EL (cell line): ENCODE results near the gene SLC12A4.
"Not testable (repeated sequence)": the region's sequence is repeated elsewhere in the genome, so short reads cannot be mapped to it uniquely, and the experiment has no call there.

Experiments used
- DNase-seq: peaks from one replicate; pipeline ENCODE4 v3.0.0-alpha.2; 2016

Gene SLC12A4

DNA sequence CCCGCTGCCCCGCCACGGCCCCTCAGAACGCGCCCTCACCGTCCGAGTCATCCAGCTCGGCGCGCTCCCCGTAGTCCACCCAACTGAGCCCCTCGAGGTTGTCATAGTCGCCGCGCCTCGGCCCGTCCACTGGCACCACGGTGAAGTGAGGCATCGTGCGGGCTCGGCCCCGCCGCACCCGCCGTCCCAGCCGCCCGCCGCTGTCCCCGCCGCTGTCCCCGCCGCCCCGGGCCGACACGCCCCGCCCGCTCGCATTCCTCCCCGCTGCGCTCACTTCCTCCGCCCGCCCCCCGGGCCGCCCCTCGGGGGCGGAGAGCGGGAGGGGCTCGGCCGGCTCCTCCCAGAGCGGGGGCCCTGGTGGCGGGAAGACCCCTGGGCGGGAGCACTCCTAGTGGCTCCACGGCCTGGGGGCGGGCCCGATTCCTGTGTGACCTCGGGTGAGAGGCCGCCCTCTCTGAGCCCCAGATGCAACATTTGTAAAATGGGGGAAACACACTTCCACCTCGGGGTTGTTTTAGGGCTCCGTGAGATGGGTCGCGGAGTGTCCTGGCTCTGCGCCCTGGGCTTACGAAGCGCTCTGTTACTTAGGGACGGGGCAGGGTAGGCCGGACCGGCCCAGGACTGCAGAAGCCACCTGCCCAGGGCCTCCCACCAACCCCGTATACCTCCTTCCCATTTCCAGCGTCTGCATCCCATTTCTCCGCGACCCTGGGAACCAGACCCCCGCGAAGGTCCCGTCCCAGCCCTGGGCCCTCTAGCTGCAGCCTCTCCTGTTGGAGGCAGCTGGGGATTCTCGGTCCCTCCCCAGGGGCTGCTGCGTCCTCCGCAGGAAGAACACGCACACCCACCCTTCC, at the start of gene SLC12A4:
TSS of gene SLC12A4 (minus strand) at position 238 of the 854 bp plus-strand sequence. CDS start at position 154, 84 bp downstream.
- DNase-seq, result peak; percentile 89

DNA sequence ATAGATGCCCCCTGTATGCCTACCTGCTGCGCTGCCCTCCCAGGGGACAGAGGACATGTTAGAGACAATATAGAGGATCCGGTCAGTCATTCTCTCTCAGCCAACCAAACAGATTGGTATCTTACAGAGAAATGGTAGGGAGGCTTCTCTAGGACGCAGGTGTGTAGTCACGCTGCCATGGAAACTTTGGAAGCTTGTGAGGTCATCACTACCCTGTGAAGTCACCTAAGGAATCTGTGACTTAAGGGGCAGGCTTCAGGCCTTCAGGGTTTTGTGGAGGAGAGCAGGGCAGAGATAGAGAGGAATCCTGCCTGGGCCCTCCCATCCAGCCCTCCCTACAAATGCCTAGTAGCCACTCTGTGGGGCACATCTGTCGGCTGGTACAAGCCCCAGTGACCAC, 47.2 kb upstream of the SLC12A4 start, which contains the start of gene DPEP2NB:
TSS of gene DPEP2NB (minus strand) at position 231 of the 400 bp plus-strand sequence. CDS start at position 90, 141 bp downstream.
- DNase-seq, result no peak

DNA sequence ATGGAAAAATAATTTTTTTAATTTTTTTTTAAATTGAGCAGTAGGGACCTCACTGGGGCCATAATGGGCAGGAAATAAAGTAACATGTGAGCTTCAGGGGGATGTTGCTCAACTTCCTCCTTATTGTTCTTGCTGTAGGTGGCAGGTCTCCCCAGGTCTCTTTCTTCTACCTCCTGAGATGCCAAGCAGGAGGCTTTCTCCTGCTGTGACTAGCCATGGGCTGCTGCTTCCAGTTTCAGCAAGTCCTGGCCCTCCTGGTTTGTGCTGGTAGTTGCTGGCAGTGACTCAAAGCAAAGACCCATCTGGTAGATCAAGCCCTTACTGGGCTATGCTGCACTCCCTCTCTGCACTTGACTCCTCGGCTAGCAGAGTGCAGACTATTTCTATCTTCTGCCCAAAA, 45.0 kb upstream of the SLC12A4 start:
- no peak for DNase-seq

DNA sequence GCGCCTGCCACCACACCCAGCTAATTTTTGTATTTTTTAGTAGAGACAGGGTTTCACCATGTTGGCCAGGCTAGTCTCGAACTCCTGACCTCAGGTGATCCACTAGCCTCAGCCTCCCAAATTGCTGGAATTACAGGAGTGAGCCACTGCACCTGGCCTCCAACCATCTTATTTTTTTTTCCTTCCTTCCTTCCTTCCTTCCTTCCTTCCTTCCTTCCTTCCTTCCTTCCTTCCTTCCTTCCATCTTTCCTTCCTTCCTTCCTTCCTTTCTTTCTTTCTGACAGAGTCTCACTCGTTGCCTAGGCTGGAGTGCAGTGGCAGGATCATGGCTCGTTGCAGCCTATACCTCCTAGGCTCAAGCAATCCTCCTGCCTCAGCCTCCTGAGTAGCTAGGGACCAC, 41.4 kb upstream of the SLC12A4 start:
- DNase-seq, result not testable (repeated sequence)

DNA sequence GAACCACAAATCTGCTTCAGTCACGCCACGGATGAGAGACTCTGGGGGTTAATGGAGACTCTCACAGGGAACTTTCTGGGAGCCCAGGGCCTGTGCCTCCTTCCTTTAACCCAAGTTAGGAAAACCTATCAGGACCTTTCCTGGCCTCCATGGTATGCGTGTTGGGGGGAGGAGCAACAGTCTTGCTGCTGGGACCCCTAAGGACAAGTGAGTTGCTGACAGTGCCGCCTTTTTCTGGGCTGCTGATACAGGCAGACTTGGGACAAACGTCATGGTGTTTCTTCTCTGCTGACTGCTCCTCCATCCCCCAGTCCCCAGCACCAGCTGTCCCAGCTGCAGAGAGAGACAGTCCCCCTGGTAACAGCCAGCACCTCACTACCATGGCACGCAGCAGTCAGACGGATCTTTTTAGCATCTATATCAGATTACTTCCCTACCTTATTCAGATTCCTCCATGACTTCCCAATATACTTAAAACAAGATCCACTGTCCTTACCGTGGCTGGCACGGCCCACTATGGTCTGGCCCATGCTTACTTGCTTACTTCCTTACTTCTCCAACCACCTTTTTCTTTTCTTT, 40.8 kb upstream of the SLC12A4 start:
- DNase-seq, result no peak

DNA sequence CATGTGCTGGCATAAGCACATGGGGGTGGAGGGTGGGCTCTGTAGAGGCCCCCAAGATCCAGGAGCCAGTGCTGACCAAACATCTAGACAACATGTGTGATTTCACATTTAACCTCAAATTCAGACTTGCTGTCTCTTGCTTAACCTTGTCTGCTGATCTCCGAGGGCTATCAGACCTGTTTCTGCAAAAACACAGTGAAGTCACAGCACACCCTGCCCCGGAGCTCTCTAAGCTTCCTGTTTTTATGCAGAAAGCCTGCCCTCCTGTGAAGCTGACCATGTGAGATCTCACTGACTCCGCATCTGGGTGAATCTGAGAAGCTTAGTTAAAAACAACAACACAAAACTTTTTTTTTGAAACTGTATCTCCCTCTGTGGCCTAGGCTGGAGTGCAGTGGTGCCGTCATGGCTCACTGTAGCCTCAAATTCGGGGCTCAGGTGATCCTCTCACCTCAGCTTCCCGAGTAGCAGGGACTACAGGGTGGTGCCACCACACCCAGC, 37.4 kb upstream of the SLC12A4 start:
- DNase-seq, result no peak

DNA sequence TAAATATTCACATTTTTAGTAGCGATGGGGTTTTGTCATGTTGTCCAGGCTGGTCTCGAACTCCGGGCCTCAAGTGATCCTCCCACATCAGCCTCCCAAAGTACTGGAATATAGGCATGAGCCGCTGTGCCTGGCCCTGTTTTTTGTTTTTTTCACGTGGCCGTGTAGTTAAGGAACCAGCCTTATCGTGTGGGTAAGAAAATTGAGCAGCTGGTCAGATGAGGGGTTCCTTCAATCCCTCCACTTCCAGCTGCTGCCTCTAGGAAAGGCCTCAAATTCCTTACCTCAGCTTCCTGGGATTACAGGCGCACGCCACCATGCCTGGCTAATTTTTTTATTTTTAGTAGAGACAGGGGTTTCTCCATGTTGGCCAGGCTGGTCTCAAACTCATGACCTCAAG, 36.8 kb upstream of the SLC12A4 start:
- DNase-seq, result no peak

DNA sequence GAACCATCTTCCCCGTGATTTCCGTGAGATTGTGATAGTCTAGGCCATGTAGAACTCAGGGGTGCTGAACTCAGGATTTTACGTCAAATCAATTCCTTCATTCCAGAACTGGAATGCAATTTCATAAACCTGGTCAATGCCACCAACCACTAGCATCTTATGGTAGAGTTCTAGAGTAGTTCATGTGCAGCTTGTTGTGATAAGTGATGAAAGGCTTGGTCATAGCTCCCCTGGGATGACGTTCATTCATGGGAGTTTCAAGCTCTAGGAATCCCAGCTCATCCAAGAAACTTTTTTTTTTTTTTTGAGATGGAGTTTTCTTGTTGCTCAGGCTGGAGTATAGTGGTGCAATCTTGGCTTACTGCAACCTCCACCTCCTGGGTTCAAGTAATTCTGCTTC, 34.6 kb upstream of the SLC12A4 start:
- no peak for DNase-seq

DNA sequence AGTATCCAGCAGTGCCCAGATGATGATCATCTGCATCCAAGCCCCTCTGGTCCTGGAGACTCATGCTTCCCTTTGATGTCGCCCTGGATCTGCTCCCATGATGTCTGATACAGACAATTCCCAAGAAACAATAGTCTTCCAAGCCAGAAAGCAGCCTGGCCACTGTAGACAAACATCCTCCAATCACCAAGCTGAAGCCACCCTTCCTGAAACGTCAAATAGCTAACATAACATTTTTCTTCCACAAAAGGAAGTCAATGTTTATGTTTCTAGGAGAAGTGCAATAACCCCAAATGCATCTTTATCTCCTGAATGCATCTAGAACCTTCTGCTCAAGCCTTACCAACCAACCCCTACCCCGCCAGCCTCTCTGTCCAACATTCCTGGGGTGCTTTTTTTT, 32.0 kb upstream of the SLC12A4 start:
- DNase-seq, result no peak

DNA sequence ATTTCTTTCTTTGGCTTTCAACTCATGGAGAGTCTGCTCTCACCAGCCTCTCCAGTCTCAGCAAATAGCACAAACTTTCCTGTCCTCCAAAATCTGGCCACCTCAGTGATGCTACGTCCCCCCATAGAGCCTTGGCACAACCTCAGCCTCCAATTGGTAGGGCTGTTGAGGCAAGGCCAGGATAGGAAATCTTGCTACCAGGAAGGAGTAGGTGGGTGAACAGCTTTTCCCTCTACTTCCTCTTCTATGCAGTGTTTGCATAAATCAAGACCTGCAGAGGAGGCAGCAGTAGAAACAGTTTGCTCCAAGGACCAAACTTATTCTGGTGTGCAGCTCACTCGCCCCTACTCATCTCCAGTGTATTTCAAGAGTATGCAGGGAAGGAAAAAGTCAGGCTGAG, 31.5 kb upstream of the SLC12A4 start:
- DNase-seq, result no peak

DNA sequence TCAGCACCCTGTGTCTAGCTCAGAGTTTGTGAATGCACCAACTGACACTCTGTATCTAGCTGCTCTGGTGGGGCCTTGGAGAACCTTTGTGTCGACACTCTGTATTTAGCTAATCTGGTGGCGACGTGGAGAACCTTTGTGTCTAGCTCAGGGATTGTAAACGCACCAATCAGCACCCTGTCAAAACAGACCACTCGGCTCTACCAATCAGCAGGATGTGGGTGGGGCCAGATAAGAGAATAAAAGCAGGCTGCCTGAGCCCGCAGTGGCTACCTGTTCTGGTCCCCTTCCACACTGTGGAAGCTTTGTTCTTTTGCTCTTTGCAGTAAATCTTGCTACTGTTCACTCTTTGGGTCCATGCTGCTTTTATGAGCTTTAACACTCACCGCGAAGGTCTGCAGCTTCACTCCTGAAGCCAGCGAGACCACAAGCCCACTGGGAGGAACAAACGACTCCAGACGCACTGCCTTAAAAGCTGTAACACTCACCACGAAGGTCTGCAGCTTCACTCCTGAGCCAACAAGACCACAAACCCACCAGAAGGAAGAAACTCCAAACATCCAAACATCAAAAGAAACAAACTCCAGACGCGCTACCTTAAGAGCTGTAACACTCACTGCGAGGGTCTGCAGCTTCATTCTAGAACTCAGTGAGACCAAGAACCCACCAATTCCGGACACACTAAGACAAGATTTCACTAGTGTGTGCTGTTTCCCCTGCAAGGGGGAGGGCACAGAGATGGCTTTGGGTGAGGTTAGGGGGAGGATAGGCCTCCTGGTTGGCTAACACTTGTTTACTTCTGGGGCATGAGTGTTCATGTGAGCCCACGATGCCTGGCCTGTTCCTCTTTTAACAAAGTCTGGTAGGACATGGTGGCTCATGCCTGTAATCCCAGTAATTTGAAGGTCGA, 30.6 kb upstream of the SLC12A4 start, which contains the start of gene DPEP2:
TSS of gene DPEP2 (minus strand) at position 706 of the 910 bp plus-strand sequence. CDS start 6,272 bp downstream, outside the sequence.
- not testable (repeated sequence) for DNase-seq

DNA sequence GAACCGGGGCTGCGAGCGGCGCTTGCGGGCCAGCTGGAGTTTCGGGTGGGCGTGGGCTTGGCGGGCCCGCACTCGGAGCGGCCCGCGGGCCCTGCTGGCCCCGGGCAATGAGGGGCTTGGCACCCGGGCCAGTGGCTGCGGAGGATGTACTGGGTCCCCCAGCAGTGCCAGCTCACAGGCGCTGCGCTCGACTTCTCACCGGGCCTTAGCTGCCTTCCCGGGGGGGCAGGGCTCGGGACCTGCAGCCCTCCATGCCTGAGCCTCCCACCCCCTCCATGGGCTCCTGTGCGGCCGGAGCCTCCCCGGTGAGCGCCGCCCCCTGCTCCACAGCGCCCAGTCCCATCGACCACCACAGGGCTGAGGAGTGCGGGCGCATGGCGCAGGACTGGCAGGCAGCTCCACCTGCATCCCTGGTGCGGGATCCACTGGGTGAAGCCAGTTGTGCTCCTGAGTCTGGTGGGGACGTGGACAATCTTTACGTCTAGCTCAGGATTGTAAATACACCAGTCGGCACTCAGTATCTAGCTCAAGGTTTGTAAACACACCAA, 29.9 kb upstream of the SLC12A4 start:
- not testable (repeated sequence) for DNase-seq

DNA sequence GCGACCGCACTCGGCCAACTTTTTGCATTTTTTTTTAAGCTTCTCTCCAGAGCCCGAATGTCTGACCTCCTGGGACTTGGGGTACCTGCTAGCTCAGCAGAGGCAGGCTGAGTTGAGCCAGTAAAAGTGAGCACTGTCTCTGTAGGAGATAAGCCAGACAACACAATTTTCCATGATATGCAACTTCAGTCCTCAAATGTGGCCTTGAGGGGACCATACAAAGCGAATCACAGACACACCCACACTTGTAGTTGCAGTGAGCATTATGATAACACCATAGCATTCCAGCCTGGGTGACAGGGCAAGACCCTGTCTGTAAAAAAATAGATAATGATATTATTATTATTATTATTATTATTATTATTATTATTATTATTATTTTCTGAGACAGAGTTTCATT, 28.2 kb upstream of the SLC12A4 start:
- no peak for DNase-seq

DNA sequence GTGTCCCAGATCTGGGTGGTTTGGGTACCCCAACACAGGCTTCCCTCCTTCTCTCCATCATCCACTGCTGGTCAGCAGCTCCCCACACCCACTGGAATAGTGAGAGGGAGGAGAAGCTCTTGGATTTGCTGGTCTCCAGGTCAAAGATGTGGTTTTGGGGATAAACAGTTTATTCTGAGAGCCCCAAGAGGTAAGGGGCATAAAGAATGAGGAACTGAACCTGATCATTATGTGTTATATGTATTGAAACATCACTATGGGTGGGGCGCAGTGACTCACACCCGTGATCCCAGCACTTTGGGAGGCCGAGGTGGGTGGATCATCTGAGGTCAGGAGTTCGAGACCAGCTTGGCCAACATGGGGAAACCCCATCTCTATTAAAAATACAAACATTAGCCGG, 27.0 kb upstream of the SLC12A4 start:
- DNase-seq, result peak; percentile 22

DNA sequence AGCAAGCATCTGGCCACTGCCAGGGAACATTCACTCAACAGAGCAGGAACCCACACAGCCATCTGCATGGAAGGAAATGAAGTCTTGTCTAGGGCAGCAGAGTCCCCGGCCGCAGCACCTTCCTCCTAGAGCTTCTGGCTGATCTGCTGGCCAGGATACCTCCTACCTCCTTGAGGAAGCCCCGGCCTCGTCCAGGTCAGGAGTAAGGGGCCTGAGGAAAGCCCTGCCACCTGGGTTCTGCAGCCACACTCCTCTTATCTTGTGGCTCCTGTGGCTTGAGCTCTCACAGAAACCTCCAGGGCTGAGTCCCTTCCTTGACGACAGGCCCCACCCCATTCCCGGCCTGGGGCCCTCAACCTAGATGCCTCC, 25.6 kb upstream of the SLC12A4 start:
- DNase-seq, result not testable (repeated sequence)

DNA sequence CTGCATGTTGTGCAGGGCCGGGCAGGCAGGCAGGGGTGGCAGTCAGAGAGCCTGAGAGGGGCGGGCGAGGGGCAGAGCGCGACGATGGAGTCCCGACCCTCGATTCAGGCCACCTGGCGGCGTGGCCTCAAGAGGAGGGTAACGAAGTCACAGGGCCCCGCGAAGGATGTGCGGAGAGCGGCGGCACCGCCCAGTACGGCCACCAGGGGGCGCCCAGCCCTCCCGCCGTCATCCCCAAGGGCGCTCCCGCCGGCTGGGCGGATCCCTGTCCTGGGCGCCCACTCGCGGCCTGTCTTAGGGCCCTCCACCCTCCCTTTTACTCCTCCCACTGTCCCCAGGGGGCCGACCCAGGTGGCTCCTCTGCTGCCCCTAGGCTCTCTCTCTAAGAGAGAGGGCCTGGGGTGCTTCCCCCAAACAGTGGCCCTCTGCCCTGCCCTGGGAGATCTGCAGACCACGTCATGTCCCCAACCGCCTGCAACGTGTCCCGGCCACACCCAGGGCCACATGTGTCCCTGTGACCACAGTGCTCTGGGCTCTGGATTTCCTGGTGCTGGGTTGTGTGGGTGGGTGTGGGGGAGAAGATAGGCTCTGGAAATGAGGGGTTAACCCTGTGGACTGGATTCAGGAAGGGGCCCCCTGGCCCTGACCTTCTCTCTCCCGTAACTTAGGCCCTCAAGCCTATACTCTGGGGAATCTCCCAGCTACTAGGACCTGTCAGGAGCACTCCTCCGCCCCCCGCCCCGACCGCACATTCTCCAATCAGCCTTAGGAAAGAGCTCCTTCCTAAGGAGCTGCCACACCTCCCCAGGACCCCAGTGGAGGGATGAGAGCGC, 25.0 kb upstream of the SLC12A4 start:
- peak; percentile 70 for DNase-seq

DNA sequence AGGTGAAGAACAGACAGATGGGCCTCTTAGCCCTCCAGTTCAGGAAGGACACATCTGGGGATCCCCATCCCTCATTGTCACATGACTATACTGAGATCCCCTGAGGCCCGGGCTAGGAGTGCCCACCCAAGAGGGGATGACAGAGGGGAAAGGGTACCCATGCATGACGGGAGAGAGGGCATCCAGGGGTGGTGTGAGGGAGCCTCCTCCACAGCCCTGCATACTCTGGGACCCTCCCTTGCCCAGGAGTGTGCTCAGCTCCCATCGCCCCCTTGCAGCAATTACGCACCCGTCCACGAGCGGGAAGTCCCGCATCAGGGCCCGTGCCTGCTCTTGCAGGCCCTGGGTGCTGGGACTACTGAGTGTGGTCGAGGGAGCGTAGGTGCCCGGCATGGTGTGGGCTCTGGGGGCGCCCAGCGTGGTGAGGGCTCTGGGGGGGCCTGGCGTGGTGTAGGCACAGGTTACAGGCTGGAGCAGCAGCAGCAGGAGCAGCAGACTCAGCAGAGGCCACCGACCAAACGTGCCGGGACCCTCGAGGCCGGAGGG, 24.3 kb upstream of the SLC12A4 start:
- DNase-seq, result no peak

DNA sequence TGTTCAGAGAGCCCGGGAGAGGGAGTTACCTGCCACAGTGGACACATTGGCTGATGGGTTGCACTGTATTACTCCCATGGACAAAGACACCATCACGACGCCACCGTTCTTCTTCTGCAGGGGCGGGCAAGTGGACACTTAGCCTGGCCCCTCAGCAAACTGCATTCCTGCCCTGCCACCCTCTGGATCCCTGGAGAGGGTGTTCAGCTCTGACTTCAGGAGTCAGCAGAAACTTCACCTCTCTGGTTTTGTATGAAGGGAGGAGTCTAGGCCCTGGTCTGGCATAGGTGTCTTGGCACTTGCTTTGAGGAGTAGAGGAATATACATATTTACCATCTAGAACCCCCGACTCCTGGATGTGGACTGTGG, 21.6 kb upstream of the SLC12A4 start:
- DNase-seq, result no peak

DNA sequence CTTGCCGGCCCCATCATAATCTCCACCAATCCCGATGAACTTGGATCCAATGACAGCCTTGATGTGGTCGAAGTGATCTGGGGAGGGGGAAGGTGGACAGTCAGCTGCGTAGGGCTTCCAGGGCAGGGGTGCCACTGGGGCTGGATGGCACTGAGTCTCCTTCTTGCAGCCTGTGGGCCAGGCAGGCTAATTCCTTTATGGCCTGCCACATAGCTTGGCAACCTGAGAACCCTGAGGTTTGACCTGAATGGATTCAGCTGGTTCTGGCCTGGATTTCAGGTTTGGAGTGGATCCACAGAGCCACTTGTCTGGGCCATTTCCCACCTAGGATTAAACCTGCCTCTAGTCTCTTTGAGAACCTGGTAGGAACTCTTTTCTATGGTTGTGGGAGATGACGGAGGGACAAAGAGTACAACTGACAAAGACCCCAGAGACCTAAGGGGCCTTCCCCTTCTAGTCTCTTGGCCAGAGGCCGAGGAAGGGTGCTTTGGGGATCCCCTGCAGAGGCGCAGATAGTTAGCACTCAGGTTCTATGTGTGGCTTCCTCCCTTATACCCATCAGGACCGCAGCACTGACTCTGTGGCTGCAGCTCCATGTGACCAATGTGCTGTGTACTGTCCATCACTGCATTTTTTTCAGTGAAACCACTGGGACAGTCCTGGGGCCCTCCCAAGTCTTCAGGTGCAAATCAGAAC, 21.0 kb upstream of the SLC12A4 start:
- no peak for DNase-seq

DNA sequence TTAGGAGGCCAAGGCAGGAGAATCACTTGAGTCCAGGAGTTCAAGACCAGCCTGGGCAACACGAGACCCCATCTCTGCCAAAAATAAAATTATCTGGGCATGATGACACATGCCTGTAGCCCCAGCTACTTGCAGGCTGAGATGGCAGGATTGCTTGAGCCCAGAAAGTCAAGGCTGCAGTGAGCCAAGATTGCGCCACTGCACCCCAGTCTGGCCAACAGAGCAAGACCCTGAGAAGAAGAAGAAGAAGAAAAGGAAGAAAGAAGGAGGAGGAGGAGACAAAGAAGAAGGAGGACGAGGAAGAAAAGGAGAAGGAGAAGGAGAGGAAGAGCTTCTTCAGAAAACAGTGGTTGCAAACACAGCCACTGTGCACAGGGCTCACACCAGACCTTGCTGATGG, 20.2 kb upstream of the SLC12A4 start:
- DNase-seq, result no peak
